GM12891 (cell line): ENCODE data around the gene HLA-DQB1. TPM values are rescaled to one million over a fixed set of nuclear protein-coding genes. Genes with fewer than 3 reads are reported as not detected.
A peak's percentile ranks its signal among the peaks of the same experiment; 100 is the strongest.
"Not testable (repeated sequence)": the region's sequence is repeated elsewhere in the genome, so short reads cannot be mapped to it uniquely, and the experiment has no call there.

Experiments used
- DNase-seq: peaks from one replicate; pipeline ENCODE4 v3.0.0; 2011; ENCODE audit warnings: low spot score; ENCODE audit not compliant: insufficient read length
- FAIRE-seq: peaks from 2 replicates; lab custom pipeline; 2011; peaks lifted over from hg19 to GRCh38; lab: Jason Lieb, UNC
- PAX5 ChIP-seq: IDR thresholded peaks from 2 replicates; pipeline ENCODE4 v1.6.1; 2011; ENCODE audit warnings: low read length, moderate library complexity, mild to moderate bottlenecking; ENCODE audit not compliant: insufficient read depth, severe bottlenecking
- POLR2A ChIP-seq: IDR thresholded peaks from 2 replicates; pipeline ENCODE4 v1.6.1; 2011; ENCODE audit warnings: low read depth, low read length, control low read depth
- POLR2AphosphoS5 ChIP-seq: IDR thresholded peaks from 2 replicates; pipeline ENCODE4 v1.6.1; 2011; ENCODE audit warnings: low read depth, low read length, control low read depth
- POU2F2 ChIP-seq: IDR thresholded peaks from 2 replicates; pipeline ENCODE4 v1.6.1; 2011; ENCODE audit warnings: low read depth, mild to moderate bottlenecking, control low read depth, low read length, moderate library complexity
- SPI1 ChIP-seq: IDR thresholded peaks from 2 replicates; pipeline ENCODE4 v1.6.1; 2011; ENCODE audit warnings: low read depth, low read length, control low read depth
- TAF1 ChIP-seq: IDR thresholded peaks from 2 replicates; pipeline ENCODE4 v1.6.1; 2011; ENCODE audit warnings: low read depth, low read length, control low read depth
- polyA plus RNA-seq: library from polyadenylated mRNA; unstranded; fragments of >200 nt; gene quantifications from one replicate; pipeline ENCODE4 v1.2.1, GENCODE V29; 2012; ENCODE audit warnings: low read depth, missing spikeins, inconsistent platforms; ENCODE audit not compliant: missing spikeins

Gene HLA-DQB1
- 616 TPM for polyA plus RNA-seq

DNA sequence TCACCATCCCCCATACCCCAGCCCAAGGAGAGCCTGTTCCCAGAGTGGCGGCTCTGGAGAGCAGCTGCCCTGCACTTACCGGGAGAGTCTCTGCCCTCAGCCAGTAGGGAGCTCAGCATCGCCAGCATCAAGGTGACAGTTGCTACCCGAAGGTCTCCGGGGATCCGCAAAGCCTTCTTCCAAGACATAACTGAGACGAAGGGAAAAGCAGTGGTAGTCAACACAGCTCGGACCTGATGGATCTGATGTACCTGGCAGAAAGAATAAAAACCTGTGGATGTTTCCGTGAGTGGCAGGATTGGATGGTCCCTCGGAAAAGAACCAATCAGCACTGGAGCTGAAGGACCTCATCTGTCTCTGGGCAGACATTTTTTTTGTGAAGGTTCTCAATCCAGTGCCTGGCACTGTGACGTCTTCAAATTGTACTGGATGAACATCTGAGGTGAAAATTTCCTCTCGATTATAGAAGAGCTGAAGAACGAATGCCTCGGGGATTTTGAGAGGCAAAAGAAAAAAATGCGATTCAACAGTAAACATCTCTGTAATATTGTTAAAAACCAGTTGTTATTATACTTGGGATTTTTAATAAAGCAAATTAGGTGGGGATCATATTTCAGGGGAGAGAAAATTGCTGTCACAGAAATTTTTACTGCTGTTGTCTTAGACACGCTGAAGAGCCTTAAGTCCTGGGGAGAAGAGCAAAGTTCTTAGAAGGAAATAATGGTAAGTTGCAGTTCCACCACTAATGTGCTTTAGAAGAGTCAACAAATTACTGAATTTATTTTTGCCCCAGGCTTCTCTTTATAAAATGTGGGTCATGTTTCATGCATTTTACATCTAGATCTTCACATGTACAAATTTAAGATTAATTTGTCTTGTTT lies at the start of gene HLA-DQB1:
Gene HLA-DQB1 (minus strand): TSS at position 238 of the 881 bp plus-strand sequence. CDS start 50 bp downstream, at position 188.
- peak; percentile 83 for TF ChIP-seq TAF1
- TF ChIP-seq PAX5, result no peak
- peak; percentile 79; the same call in 1 of the 2 replicates for TF ChIP-seq POU2F2
- no peak for TF ChIP-seq SPI1
- peak; percentile 98 for TF ChIP-seq POLR2A
- TF ChIP-seq POLR2AphosphoS5, result peak; percentile 98
- DNase-seq, result peak; percentile 34
- peak; percentile 93 for FAIRE-seq

GRCh38 chr6:32713241-32713640 lies 46.8 kb upstream of the HLA-DQB1 start:
- FAIRE-seq (no peak), DNase-seq (no peak)
- no peak for TF ChIP-seq TAF1
- TF ChIP-seq POU2F2, result no peak
- no peak for TF ChIP-seq SPI1
- no peak for TF ChIP-seq PAX5
- no peak for TF ChIP-seq POLR2AphosphoS5
- no peak for TF ChIP-seq POLR2A

DNA sequence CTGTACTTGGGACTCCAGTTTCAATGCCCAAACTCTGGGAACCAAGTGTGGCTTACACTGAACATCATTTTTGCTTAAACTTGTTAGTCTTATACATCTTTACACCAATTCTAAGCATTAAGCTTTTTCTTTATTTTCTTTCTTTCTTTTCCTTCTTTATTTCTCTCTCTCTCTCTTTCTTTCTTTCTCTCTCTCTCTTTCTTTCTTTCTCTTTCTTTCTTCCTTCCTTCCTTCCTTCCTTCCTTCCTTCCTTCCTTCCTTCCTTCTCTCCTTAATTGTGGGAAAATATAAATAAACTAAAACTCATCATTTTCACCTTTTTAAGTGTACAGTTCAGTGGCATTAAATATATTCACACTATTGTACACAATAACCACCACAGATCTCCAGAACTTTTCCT lies 43.2 kb upstream of the HLA-DQB1 start:
- no peak for DNase-seq
- no peak for FAIRE-seq
- TF ChIP-seq POLR2AphosphoS5, result no peak

GRCh38 chr6:32705164-32705563 lies 38.7 kb upstream of the HLA-DQB1 start:
- DNase-seq, FAIRE-seq: not testable (repeated sequence)

DNA sequence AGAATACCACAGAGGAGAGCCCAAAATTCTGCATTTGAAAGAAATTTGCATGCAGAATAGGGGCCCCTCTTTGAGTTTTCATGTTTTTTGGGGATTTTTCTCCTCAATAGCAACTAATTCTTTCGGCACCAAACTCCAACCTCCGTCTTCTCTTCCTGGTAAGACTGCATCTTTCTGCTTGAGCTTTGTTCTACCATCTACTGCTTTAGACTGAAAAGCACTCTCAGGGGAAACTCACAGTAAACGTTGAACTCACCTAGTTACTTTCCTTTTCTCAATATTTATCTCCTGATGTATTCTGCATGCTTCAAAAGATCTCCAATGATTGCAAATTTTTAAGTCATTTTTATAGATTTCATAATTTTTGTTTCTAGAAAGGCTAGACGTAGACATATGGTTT lies 36.9 kb upstream of the HLA-DQB1 start:
- FAIRE-seq, result no peak
- TF ChIP-seq POLR2AphosphoS5 (no peak), PAX5 (no peak), POU2F2 (no peak), POLR2A (no peak), TAF1 (no peak), SPI1 (no peak)

DNA sequence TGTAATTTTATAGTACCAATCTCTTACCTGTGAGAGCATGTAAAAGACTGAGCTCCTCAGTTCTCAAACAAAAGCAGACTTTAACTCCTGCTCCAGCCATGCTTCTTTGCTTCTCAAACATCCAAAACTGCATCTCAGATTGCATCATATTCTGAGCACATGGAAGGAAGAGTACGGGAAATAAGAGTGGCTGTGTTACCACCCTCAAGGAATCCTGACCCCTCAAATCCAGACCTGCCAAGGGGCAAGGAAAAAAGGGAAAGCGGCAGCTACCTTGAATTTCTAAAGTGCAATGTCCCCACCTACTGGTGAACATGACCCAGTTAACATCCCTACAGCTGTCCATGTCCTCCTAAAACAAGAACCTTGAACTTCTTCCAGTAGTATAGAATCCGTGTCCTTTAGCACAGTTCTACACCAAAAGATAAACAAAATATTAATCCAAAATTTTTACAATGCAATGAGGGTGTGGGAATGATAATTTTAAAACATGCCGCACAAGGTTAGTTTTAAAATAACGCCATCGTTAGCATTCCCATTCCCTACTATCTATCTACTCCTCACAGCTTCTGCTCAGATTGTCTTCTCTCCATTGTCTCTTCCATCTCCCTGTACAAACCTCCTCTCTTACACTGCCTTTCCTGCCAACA lies 34.1 kb upstream of the HLA-DQB1 start:
- FAIRE-seq (peak; percentile 88), DNase-seq (no peak)
- no peak for TF ChIP-seq SPI1
- no peak for TF ChIP-seq PAX5
- no peak for TF ChIP-seq POU2F2
- no peak for TF ChIP-seq TAF1
- TF ChIP-seq POLR2A, result no peak
- no peak for TF ChIP-seq POLR2AphosphoS5

More for the DNA sequence above, 36.9 kb upstream of the HLA-DQB1 start:
- DNase-seq, result no peak

- FAIRE-seq, result no peak
- TF ChIP-seq SPI1 (no peak), POLR2AphosphoS5 (no peak), PAX5 (no peak), TAF1 (no peak), POLR2A (no peak), POU2F2 (no peak)
- DNase-seq, result no peak
Measured at GRCh38 chr6:32697031-32697430, 30.6 kb upstream of the HLA-DQB1 start.

DNA sequence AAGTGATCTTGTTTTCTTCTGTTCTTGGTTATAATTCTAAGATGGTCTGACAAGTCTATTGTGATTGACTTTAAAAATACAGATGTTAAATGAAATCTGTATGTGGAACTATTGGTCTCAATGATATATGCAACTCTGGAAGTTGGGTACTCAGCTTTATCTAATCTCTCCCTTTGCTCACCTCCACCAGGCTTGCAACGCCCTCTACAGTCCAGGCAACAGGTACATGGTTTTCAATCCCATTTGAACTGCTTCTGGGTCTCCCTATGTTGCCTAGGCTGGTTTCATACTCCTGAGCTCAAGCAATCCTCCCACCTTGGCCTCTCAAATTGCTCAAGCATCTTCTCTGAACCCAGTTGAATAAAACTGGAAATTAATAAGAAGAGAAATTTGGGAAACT lies 25.6 kb upstream of the HLA-DQB1 start:
- no peak for TF ChIP-seq PAX5
- no peak for TF ChIP-seq POU2F2
- no peak for TF ChIP-seq SPI1
- no peak for TF ChIP-seq POLR2AphosphoS5
- no peak for TF ChIP-seq TAF1
- no peak for TF ChIP-seq POLR2A
- DNase-seq, result no peak
- peak; percentile 93 for FAIRE-seq

DNA sequence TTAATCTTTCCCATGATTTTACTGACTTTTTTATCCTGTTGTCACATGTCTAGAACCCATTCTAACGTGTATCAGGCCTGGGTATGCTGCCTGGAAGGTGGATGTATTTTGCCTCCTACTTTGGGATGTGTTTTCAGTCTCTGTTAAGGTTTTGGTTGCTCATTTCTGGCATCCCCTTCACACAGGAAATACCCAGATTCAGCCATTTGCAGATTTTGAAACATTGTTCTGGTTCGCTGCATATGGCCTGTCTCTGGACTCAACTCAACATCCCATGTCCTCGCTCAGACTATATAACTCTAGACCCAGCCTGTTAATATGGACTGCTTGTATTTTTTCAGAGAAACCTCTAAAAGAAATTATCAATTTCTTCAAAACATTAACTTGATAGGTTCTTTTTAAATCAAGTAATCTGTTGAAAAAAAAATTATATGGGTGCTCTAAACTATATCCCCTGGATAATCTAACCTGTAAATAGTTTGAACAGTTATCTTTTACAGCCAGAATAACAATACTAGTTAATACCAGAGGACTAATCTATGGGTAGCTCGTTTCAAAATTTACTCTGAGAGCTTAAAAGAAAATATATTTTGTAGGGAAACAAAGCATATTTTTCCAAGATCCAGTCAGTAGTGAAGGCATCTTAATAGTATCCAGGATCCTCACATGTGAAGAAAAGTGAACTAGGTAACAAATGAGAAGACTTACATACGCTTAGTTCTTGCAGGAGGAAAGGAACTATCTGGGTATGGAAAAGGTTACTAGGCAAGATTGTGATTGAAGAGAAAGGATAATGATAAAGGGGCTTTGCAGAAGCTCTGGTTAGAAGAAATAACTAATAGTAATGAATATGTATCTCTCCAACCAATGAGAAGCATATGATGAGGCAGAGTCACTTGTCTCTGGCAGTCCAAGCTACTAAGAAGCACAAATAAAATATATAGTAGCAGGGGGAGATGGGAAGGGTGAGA lies 23.4 kb upstream of the HLA-DQB1 start:
- TF ChIP-seq POLR2A, result peak; percentile 78
- TF ChIP-seq POU2F2, result peak; percentile 76; the same call in 1 of the 2 replicates
- TF ChIP-seq PAX5, result peak; percentile 100
- TF ChIP-seq POLR2AphosphoS5, result peak; percentile 32
- peak; percentile 100 for TF ChIP-seq TAF1
- TF ChIP-seq SPI1, result no peak
- peak; percentile 96 for FAIRE-seq

More for the DNA sequence above, 23.4 kb upstream of the HLA-DQB1 start:
- no peak for DNase-seq
